HFFc6 (cell line): Measurements from ENCODE around the gene CKAP5. TPM values are rescaled to one million over a fixed set of nuclear protein-coding genes. Genes with fewer than 3 reads are reported as not detected.

Experiments
- DNase-seq: peaks from one replicate; pipeline ENCODE4 v3.0.0-alpha.2; 2018
- H3K27ac Mint-ChIP-seq: 2 replicates; pipeline ENCODE4 v1.8.0; 2020; ENCODE audit warnings: mild to moderate bottlenecking, mixed read lengths
- H3K27me3 Mint-ChIP-seq: 2 replicates; pipeline ENCODE4 v1.8.0; 2021; ENCODE audit warnings: mild to moderate bottlenecking, moderate library complexity, mixed read lengths; ENCODE audit not compliant: insufficient read depth
- H3K36me3 Mint-ChIP-seq: 2 replicates; pipeline ENCODE4 v1.8.0; 2021; ENCODE audit warnings: low read depth, mixed read lengths
- H3K4me1 Mint-ChIP-seq: 2 replicates; pipeline ENCODE4 v1.8.0; 2020; ENCODE audit warnings: low read depth, mixed read lengths
- H3K4me3 Mint-ChIP-seq: 2 replicates; pipeline ENCODE4 v1.8.0; 2020; ENCODE audit warnings: mild to moderate bottlenecking, moderate library complexity, mixed read lengths
- H3K9me3 Mint-ChIP-seq: 2 replicates; pipeline ENCODE4 v1.8.0; 2020; ENCODE audit warnings: mild to moderate bottlenecking, mixed read lengths
- total RNA-seq, 6 experiments: library from RNA; stranded (reverse); fragmentation: NEBNext Ultra II Directional; extraction: Animal tissue kit (Norgen Biotek cat#: 25700); gene quantifications; 2 replicates in 1 of 6; 3 replicates in 5 of 6; pipeline ENCODE4 v1.2.3, GENCODE V29; 2021
- TF ChIP-seq, protein P1 (sequence below): fragments of 200-600 bp; sonication (generic); IDR thresholded peaks from 2 replicates; pipeline ENCODE4 v1.5.0; 2021; ENCODE audit warnings: antibody characterized with exemption, mild to moderate bottlenecking

Gene CKAP5
- total RNA-seq, 6 experiments from 2014 or later, result 87.8 to 125 (median 116) TPM

DNA sequence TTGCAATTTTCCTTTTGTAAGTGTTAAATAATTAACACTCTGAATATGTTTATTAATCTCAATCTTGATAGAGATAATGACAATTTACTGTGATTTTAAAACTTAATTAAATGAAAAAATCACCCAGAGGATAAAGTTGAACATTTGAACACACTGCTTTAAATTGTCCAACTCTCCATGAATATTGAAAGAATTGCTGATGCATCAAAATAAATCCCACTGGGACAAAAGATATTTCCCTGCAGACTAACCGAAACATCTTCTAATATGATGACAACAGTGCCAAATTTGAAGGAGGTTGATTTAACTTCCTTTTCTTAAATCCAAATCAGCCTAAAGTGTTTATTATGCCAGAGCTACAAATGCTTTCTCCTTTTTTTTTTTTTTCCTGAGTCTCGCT is 79.4 kb downstream of the CKAP5 start:
- peaks cover 30% of the 10 kb centered on the region for H3K36me3 Mint-ChIP-seq
- no peaks in the 10 kb centered on the region for H3K9me3 Mint-ChIP-seq

DNA sequence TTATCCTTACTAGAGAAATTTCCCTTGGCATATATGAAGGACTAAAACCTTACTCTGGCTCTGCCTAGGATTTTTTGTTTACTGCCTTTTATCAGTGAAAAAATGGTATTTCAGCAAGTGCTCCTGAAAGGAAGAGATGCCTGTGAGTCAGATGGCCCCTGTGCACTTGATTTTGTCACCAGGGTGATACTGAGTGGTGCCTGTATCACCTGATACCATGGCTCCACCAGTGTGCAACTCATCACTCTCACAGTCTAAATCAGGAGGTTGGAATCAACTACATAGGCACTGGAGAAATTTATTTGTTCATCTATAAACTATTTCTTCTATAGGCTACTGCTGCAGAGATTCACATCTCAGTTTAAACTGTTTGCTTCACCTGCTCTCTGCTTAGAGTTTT is 83.8 kb downstream of the CKAP5 start:
- H3K36me3 Mint-ChIP-seq, result peaks cover 48% of the 10 kb centered on the region
- no peaks in the 10 kb centered on the region for H3K4me1 Mint-ChIP-seq
- no peak for DNase-seq
- no peak overlapping the region for H3K27ac Mint-ChIP-seq
- TF ChIP-seq, protein P1, sequence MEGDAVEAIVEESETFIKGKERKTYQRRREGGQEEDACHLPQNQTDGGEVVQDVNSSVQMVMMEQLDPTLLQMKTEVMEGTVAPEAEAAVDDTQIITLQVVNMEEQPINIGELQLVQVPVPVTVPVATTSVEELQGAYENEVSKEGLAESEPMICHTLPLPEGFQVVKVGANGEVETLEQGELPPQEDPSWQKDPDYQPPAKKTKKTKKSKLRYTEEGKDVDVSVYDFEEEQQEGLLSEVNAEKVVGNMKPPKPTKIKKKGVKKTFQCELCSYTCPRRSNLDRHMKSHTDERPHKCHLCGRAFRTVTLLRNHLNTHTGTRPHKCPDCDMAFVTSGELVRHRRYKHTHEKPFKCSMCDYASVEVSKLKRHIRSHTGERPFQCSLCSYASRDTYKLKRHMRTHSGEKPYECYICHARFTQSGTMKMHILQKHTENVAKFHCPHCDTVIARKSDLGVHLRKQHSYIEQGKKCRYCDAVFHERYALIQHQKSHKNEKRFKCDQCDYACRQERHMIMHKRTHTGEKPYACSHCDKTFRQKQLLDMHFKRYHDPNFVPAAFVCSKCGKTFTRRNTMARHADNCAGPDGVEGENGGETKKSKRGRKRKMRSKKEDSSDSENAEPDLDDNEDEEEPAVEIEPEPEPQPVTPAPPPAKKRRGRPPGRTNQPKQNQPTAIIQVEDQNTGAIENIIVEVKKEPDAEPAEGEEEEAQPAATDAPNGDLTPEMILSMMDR, result no peak
- no peak overlapping the region for H3K4me3 Mint-ChIP-seq
- peaks cover 2% of the 10 kb centered on the region; the same call in 1 of the 2 replicates for H3K27me3 Mint-ChIP-seq
- no peaks in the 10 kb centered on the region for H3K9me3 Mint-ChIP-seq

More for the DNA sequence above, 79.4 kb downstream of the CKAP5 start:
- no peak for DNase-seq
- Mint-ChIP-seq H3K27me3 (peaks cover 2% of the 10 kb centered on the region; the same call in 1 of the 2 replicates), H3K27ac (no peak overlapping the region), H3K4me1 (no peaks in the 10 kb centered on the region), H3K4me3 (no peak overlapping the region)
- TF ChIP-seq, protein P1, result no peak

DNA sequence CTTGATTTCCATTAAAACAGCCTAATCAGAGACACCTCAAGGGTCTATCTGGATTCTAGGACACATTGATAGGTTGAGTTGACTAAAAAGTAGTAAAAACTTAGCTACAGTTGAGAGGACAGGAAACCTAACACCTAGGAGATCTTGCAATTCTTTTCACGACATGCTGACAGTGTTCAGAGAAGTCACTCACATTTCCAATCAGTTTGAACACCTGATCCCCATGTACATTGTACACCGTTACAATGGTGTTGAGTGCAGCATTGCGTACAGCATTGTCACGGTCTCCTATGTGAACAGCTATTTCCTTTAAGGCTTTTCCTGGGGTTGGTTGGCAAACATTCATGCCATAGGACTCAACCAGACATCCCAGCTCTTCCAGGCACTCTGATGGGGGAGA is 84.3 kb downstream of the CKAP5 start:
- no peaks in the 10 kb centered on the region for H3K9me3 Mint-ChIP-seq
- no peak overlapping the region for H3K27ac Mint-ChIP-seq
- H3K4me1 Mint-ChIP-seq, result no peaks in the 10 kb centered on the region
- no peak for DNase-seq
- H3K27me3 Mint-ChIP-seq, result peaks cover 2% of the 10 kb centered on the region; the same call in 1 of the 2 replicates
- H3K4me3 Mint-ChIP-seq, result no peak overlapping the region
- TF ChIP-seq, protein P1, result no peak
- peaks cover 48% of the 10 kb centered on the region for H3K36me3 Mint-ChIP-seq

DNA sequence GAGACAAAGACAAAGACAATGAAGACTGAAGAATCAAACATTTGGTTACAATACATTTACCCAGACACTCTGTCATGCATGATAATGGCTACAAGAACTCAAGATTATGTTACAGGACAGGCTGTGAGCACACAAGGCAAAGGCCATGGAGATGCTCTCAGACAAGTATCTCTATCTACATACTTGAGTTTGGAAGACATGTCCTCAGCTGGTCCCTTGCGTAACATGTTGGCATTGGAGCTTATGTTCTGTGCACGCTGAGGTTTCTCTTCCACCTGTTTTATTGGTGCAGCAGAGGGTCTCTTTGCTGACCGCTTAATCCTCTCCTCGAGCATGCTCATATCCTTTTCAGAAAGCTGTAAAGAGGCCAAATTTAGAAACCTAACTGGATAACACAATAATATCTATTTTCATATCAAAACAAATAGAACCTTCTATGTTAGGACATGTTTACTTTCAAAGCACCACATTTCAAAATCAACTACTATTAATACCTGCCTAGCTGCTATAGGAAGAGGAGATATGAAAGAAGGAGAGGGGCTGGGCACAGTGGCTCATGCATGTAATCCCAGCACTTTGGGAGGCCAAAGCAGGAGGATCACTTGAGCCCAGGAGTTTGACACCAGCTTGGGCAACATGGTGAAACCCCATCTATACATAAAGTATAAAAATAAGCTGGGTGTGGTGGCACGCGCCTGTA is 85.5 kb downstream of the CKAP5 start:
- Mint-ChIP-seq H3K4me3 (no peak overlapping the region), H3K27ac (no peak overlapping the region), H3K9me3 (no peaks in the 10 kb centered on the region), H3K27me3 (peaks cover 2% of the 10 kb centered on the region; the same call in 1 of the 2 replicates), H3K4me1 (peaks cover 9% of the 10 kb centered on the region), H3K36me3 (peaks cover 53% of the 10 kb centered on the region)
- TF ChIP-seq, protein P1, result no peak
- DNase-seq, result no peak

DNA sequence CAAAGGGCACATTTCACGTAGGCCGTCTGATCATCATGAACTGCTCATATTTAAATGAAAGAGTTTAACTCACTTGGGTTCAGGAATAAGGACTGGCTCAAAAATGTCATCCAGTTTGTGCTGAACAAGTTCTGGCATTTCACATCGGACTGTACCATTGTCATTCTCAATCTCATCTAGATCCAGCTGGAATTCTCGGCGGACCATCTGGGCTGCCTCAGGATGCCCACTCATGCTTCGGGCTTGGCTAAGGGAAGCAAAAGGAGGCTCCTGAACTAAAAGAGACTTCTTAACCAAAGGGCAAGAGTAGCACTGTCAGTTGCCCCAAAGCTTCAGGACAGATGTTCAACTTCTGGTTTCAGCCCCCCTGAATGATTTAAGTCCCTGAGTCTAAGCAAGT is 86.9 kb downstream of the CKAP5 start:
- peaks cover 10% of the 10 kb centered on the region for H3K4me1 Mint-ChIP-seq
- H3K27me3 Mint-ChIP-seq, result peaks cover 2% of the 10 kb centered on the region; the same call in 1 of the 2 replicates
- peaks cover 61% of the 10 kb centered on the region for H3K36me3 Mint-ChIP-seq
- no peak overlapping the region for H3K27ac Mint-ChIP-seq
- no peak overlapping the region for H3K4me3 Mint-ChIP-seq
- no peak for DNase-seq
- H3K9me3 Mint-ChIP-seq, result no peaks in the 10 kb centered on the region
- TF ChIP-seq, protein P1, result no peak
